Measurements from ENCODE around the gene TPO. TPM values are rescaled to one million over a fixed set of nuclear protein-coding genes. Genes with fewer than 3 reads are reported as not detected.

TPO gene
- total RNA-seq, 2 donors from 2014 or later: not detected

- no peaks in the 10 kb centered on the region for H3K4me1 Mint-ChIP-seq
- Histone ChIP-seq H3K9ac (ENCODE audit: extremely low read depth, low read length, poor library complexity, severe bottlenecking) (no peak overlapping the region), H3K36me3 (ENCODE audit: control insufficient read depth, insufficient read depth, low read length) (no peaks in the 10 kb centered on the region), H3K9me3 (ENCODE audit: control insufficient read depth, low read length) (no peaks in the 10 kb centered on the region), H3K27me3 (ENCODE audit: control insufficient read depth, insufficient read depth, low read length, poor library complexity, severe bottlenecking) (no peaks in the 10 kb centered on the region), H3K4me3 (ENCODE audit: low read length) (no peak overlapping the region), H3K4me1 (ENCODE audit: control insufficient read depth, insufficient read depth, low read length) (no peaks in the 10 kb centered on the region), H3K27ac (ENCODE audit: low read depth, low read length) (no peak overlapping the region)
- no peaks in the 10 kb centered on the region for H3K36me3 Mint-ChIP-seq (ENCODE audit: low read depth)
- H3K27me3 Mint-ChIP-seq (ENCODE audit: insufficient read depth): no peaks in the 10 kb centered on the region
- H3K4me3 Mint-ChIP-seq: no peak overlapping the region
- H3K9me3 Mint-ChIP-seq: no peaks in the 10 kb centered on the region
- H3K27ac Mint-ChIP-seq: no peak overlapping the region
- DNase-seq: no peak
- 86 to 87% methylated on average over 4 to 5 of the region's 5 CpGs for WGBS, 2 experiments (ENCODE audit: insufficient coverage in 1 of 2, insufficient read length in 1 of 2)
- TF ChIP-seq CTCF (conservative IDR thresholded peaks at IDR 0.05): no peak
These were observed 96.2 kb downstream of the TPO start for GRCh38 chr2:1509271-1510065.

GRCh38 chr2:1510176-1510575, 96.9 kb downstream of the TPO start:
- Histone ChIP-seq H3K4me1 (ENCODE audit: control insufficient read depth, insufficient read depth, low read length) (no peaks in the 10 kb centered on the region), H3K36me3 (ENCODE audit: control insufficient read depth, insufficient read depth, low read length) (no peaks in the 10 kb centered on the region), H3K9me3 (ENCODE audit: control insufficient read depth, low read length) (no peaks in the 10 kb centered on the region), H3K9ac (ENCODE audit: extremely low read depth, low read length, poor library complexity, severe bottlenecking) (no peak overlapping the region), H3K27me3 (ENCODE audit: control insufficient read depth, insufficient read depth, low read length, poor library complexity, severe bottlenecking) (no peaks in the 10 kb centered on the region), H3K27ac (ENCODE audit: low read depth, low read length) (no peak overlapping the region), H3K4me3 (ENCODE audit: low read length) (no peak overlapping the region)
- H3K27ac Mint-ChIP-seq: no peak overlapping the region
- no peaks in the 10 kb centered on the region for H3K4me1 Mint-ChIP-seq
- 82% methylated on average over 4 of the region's 4 CpGs for WGBS, 2 experiments (ENCODE audit: insufficient coverage in 1 of 2, insufficient read length in 1 of 2)
- no peaks in the 10 kb centered on the region for H3K9me3 Mint-ChIP-seq
- no peaks in the 10 kb centered on the region for H3K27me3 Mint-ChIP-seq (ENCODE audit: insufficient read depth)
- H3K36me3 Mint-ChIP-seq (ENCODE audit: low read depth): no peaks in the 10 kb centered on the region
- no peak for TF ChIP-seq CTCF (conservative IDR thresholded peaks at IDR 0.05)
- H3K4me3 Mint-ChIP-seq: no peak overlapping the region
- no peak for DNase-seq

- Histone ChIP-seq H3K4me3 (ENCODE audit: low read length) (no peak overlapping the region), H3K9me3 (ENCODE audit: control insufficient read depth, low read length) (no peaks in the 10 kb centered on the region), H3K27me3 (ENCODE audit: control insufficient read depth, insufficient read depth, low read length, poor library complexity, severe bottlenecking) (no peaks in the 10 kb centered on the region), H3K27ac (ENCODE audit: low read depth, low read length) (no peak overlapping the region), H3K36me3 (ENCODE audit: control insufficient read depth, insufficient read depth, low read length) (no peaks in the 10 kb centered on the region), H3K4me1 (ENCODE audit: control insufficient read depth, insufficient read depth, low read length) (no peaks in the 10 kb centered on the region), H3K9ac (ENCODE audit: extremely low read depth, low read length, poor library complexity, severe bottlenecking) (no peak overlapping the region)
- Mint-ChIP-seq H3K27ac (no peak overlapping the region), H3K4me1 (no peaks in the 10 kb centered on the region), H3K9me3 (no peaks in the 10 kb centered on the region), H3K36me3 (ENCODE audit: low read depth) (no peaks in the 10 kb centered on the region), H3K4me3 (no peak overlapping the region), H3K27me3 (ENCODE audit: insufficient read depth) (no peaks in the 10 kb centered on the region)
- 70% methylated on average over 5 of the region's 6 CpGs; no CpG with 5 or more reads in 1 of the 2 experiments for WGBS, 2 experiments (ENCODE audit: insufficient coverage in 1 of 2, insufficient read length in 1 of 2)
- TF ChIP-seq CTCF (conservative IDR thresholded peaks at IDR 0.05): no peak
- DNase-seq: no peak
These were observed 98.2 kb downstream of the TPO start for GRCh38 chr2:1511455-1511854.
